H1 (cell line): ENCODE data around the gene SH3PXD2B. TPM values are rescaled to one million over a fixed set of nuclear protein-coding genes. Genes with fewer than 3 reads are reported as not detected.

Source experiments
- EGR1 ChIP-seq: IDR thresholded peaks from 2 replicates; pipeline ENCODE4 v1.6.1; 2011; ENCODE audit warnings: low read depth, low read length, borderline replicate concordance
- EZH2 ChIP-seq: fragments of 200-600 bp; sonication (generic); IDR thresholded peaks from 2 replicates; pipeline ENCODE4 v1.7.1; 2012; ENCODE audit warnings: low read depth, mild to moderate bottlenecking, moderate library complexity, low read length, inconsistent platforms; ENCODE audit not compliant: severe bottlenecking
- POLR2AphosphoS5 ChIP-seq: IDR thresholded peaks from 2 replicates; pipeline ENCODE4 v1.6.1; 2011; ENCODE audit warnings: low read depth, low read length
- SIN3A ChIP-seq, 2 experiments: IDR thresholded peaks in 1 of 2; conservative IDR thresholded peaks in 1 of 2; 2 replicates each; pipeline ENCODE4 v1.6.1; 2011 to 2012; ENCODE audit warnings: low read length in 2 of 2, improper control_type of control experiment in 1 of 2, low read depth in 1 of 2, mild to moderate bottlenecking in 1 of 2
- SP4 ChIP-seq: IDR thresholded peaks from 2 replicates; pipeline ENCODE4 v1.6.1; 2012; ENCODE audit warnings: low read length, inconsistent platforms
- TAF1 ChIP-seq: IDR thresholded peaks from 2 replicates; pipeline ENCODE4 v1.6.1; 2011; ENCODE audit warnings: mild to moderate bottlenecking, low read depth, low read length
- polyA plus RNA-seq, 7 experiments: library from polyadenylated mRNA; depleted of rRNA in 3 of 7; stranded (reverse) in 5 of 7; unstranded in 2 of 7; fragments of >200 nt in 5 of 7; fragments of 200-250 nt in 2 of 7; gene quantifications; 1 replicate in 5 of 7; 2 replicates in 1 of 7; 4 replicates in 1 of 7; pipeline versions ENCODE4 v1.2.1 to v1.2.3, GENCODE V29; 2011 to 2013; ENCODE audit warnings: missing spikeins in 2 of 7, mixed read lengths in 2 of 7
- total RNA-seq: library from RNA; stranded (reverse); fragmentation: NEBNext Ultra II Directional; extraction: Animal tissue kit (Norgen Biotek cat#: 25700); gene quantifications from 2 replicates; pipeline ENCODE4 v1.2.1, GENCODE V29; 2021
- TF ChIP-seq, protein P1 (sequence below): fragments of 300-600 bp; sonication (generic); IDR thresholded peaks from 2 replicates; pipeline ENCODE4 v1.7.1; 2012; ENCODE audit warnings: low read length, moderate library complexity, mild to moderate bottlenecking, inconsistent platforms; ENCODE audit not compliant: insufficient replicate concordance

The SH3PXD2B gene
- total and polyA plus RNA-seq, 2 of the 8 experiments (the other 6 are each of a cell fraction or from before 2014, with no cell fraction given): 32.9 to 72.9 TPM

DNA sequence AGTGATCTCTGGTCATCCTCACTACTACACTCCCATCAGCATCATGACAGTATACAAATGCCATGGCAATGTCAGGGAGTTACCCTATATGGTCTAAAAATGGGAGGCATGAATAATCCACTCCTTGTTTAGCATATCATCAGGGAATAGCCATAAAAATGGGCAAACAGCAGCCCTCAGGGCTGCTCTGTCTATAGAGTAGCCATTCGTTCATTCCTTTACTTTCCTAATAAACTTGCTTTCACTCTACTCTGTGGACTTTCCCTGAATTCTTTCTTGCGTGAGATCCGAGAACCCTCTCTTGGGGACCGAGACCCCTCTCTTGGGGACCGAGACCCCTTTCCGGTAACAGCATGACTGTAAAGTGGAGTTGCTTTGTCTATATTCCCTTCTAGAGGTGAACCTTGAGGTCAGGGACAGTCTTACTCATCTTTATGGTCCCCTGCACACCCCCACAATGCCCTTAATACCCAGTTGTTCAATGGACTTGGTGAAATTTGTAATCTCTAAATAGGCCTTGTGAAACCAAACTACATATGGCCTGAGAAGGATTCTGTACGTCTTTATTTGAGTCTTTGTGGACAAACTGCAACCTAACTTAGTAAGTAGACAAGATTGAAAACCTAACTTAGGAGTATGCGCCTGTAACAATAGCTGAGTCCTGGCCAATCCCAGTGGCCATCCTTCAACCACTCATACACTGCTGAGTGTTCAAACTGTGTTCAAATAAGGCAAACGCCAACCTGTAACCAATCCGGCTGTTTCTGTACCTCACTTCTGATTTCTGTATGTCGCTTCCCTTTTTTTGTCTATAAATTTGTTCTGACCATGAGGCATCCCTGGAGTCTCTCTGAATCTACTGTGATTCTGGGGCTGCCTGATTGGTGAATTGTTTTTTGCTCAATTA is 138.5 kb downstream of the SH3PXD2B start (continued):
- TF ChIP-seq, protein P1, sequence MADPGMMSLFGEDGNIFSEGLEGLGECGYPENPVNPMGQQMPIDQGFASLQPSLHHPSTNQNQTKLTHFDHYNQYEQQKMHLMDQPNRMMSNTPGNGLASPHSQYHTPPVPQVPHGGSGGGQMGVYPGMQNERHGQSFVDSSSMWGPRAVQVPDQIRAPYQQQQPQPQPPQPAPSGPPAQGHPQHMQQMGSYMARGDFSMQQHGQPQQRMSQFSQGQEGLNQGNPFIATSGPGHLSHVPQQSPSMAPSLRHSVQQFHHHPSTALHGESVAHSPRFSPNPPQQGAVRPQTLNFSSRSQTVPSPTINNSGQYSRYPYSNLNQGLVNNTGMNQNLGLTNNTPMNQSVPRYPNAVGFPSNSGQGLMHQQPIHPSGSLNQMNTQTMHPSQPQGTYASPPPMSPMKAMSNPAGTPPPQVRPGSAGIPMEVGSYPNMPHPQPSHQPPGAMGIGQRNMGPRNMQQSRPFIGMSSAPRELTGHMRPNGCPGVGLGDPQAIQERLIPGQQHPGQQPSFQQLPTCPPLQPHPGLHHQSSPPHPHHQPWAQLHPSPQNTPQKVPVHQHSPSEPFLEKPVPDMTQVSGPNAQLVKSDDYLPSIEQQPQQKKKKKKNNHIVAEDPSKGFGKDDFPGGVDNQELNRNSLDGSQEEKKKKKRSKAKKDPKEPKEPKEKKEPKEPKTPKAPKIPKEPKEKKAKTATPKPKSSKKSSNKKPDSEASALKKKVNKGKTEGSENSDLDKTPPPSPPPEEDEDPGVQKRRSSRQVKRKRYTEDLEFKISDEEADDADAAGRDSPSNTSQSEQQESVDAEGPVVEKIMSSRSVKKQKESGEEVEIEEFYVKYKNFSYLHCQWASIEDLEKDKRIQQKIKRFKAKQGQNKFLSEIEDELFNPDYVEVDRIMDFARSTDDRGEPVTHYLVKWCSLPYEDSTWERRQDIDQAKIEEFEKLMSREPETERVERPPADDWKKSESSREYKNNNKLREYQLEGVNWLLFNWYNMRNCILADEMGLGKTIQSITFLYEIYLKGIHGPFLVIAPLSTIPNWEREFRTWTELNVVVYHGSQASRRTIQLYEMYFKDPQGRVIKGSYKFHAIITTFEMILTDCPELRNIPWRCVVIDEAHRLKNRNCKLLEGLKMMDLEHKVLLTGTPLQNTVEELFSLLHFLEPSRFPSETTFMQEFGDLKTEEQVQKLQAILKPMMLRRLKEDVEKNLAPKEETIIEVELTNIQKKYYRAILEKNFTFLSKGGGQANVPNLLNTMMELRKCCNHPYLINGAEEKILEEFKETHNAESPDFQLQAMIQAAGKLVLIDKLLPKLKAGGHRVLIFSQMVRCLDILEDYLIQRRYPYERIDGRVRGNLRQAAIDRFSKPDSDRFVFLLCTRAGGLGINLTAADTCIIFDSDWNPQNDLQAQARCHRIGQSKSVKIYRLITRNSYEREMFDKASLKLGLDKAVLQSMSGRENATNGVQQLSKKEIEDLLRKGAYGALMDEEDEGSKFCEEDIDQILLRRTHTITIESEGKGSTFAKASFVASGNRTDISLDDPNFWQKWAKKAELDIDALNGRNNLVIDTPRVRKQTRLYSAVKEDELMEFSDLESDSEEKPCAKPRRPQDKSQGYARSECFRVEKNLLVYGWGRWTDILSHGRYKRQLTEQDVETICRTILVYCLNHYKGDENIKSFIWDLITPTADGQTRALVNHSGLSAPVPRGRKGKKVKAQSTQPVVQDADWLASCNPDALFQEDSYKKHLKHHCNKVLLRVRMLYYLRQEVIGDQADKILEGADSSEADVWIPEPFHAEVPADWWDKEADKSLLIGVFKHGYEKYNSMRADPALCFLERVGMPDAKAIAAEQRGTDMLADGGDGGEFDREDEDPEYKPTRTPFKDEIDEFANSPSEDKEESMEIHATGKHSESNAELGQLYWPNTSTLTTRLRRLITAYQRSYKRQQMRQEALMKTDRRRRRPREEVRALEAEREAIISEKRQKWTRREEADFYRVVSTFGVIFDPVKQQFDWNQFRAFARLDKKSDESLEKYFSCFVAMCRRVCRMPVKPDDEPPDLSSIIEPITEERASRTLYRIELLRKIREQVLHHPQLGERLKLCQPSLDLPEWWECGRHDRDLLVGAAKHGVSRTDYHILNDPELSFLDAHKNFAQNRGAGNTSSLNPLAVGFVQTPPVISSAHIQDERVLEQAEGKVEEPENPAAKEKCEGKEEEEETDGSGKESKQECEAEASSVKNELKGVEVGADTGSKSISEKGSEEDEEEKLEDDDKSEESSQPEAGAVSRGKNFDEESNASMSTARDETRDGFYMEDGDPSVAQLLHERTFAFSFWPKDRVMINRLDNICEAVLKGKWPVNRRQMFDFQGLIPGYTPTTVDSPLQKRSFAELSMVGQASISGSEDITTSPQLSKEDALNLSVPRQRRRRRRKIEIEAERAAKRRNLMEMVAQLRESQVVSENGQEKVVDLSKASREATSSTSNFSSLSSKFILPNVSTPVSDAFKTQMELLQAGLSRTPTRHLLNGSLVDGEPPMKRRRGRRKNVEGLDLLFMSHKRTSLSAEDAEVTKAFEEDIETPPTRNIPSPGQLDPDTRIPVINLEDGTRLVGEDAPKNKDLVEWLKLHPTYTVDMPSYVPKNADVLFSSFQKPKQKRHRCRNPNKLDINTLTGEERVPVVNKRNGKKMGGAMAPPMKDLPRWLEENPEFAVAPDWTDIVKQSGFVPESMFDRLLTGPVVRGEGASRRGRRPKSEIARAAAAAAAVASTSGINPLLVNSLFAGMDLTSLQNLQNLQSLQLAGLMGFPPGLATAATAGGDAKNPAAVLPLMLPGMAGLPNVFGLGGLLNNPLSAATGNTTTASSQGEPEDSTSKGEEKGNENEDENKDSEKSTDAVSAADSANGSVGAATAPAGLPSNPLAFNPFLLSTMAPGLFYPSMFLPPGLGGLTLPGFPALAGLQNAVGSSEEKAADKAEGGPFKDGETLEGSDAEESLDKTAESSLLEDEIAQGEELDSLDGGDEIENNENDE: no peak
- TF ChIP-seq SP4 (no peak), TAF1 (no peak), POLR2AphosphoS5 (no peak), EGR1 (no peak), EZH2 (no peak), SIN3A (conservative IDR thresholded peaks at IDR 0.05 in 1 of 2, IDR thresholded peaks at IDR 0.05 in 1 of 2; ENCODE audit: low read depth in 1 of 2, low read length in 2 of 2) (no peak)
